ENCODE data around the gene CYP3A4. TPM values are rescaled to one million over a fixed set of nuclear protein-coding genes. Genes with fewer than 3 reads are reported as not detected.
A peak's percentile ranks its signal among the peaks of the same experiment; 100 is the strongest.

Gene CYP3A4
- total and polyA plus RNA-seq, 9 of the 15 experiments (the other 6 are each of a cell fraction or from before 2014, with no cell fraction given) = 0.07 to 0.08 TPM; not detected in 7

DNA sequence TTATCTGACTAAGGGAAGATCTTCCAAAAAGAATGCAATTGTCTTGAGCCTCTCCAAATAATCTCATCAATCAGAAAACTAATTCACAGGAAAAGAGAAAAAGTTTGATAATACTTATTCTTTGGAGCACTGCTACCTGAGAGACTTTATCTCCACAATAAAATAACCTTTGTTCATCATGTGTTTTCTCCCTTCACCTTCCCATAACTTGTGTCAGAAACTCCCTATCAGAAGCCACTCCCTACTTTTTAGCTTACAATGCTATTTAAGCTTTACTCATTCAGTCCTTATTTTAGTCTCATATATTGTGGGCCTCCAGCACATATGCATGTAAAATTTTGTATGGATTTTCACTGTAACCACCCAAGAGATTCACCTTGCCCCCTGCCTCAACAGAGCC lies 44.8 kb upstream of the CYP3A4 start:
- no peak for DNase-seq (ENCODE audit: extremely low read depth in 1 of 4, low spot score in 3 of 4)
- H3K27ac ChIP-seq (ENCODE audit: extremely low read depth, low read depth, low read length) = no peak overlapping the region
- POLR2A ChIA-PET = interaction anchor here (1.0 kb wide), 1 partner anchor 10 kb away, joined by 3 read pairs; no protein-coding TSS in a partner anchor

DNA sequence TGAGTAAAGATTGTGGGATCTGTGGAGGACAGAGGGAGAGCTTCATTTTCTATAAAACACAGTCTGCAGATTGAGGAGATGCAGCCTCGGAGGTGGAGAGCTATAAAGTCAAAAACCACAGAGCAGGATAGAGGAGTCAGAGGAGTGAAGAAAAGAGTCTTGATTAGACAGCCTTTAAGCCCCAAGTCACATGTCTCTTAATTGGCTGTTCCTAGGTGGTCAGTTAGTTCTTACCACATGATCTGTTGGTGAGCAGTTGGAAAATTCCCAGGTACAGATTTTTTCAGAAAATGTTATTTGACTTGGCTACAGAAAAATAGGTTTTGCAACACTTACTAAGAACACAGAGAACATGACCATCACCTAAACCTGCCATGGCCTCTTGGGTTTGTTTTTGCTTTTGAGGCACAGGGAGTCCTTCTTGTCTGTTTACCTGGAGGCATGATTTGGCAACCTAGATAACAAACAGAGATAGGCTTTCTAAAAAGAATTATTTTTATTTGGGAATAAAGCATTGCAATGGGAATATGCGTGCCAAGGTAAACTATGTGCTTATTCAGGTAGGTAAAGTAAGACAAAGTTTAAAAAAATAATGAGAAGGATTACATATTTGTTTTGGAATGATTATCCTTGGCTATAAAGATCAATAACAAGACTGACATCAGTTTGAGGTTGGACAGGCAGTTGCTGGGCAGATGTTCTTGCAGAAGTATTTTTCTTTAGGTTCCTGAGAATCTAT lies 43.2 kb upstream of the CYP3A4 start:
- H3K4me2 ChIP-seq (ENCODE audit: insufficient read depth, low read length) = no peak overlapping the region
- DNase-seq (ENCODE audit: extremely low read depth in 1 of 4, low spot score in 3 of 4) (no peak), ATAC-seq (no peak), FAIRE-seq (peak; percentile 15)
- TF ChIP-seq, protein P1, sequence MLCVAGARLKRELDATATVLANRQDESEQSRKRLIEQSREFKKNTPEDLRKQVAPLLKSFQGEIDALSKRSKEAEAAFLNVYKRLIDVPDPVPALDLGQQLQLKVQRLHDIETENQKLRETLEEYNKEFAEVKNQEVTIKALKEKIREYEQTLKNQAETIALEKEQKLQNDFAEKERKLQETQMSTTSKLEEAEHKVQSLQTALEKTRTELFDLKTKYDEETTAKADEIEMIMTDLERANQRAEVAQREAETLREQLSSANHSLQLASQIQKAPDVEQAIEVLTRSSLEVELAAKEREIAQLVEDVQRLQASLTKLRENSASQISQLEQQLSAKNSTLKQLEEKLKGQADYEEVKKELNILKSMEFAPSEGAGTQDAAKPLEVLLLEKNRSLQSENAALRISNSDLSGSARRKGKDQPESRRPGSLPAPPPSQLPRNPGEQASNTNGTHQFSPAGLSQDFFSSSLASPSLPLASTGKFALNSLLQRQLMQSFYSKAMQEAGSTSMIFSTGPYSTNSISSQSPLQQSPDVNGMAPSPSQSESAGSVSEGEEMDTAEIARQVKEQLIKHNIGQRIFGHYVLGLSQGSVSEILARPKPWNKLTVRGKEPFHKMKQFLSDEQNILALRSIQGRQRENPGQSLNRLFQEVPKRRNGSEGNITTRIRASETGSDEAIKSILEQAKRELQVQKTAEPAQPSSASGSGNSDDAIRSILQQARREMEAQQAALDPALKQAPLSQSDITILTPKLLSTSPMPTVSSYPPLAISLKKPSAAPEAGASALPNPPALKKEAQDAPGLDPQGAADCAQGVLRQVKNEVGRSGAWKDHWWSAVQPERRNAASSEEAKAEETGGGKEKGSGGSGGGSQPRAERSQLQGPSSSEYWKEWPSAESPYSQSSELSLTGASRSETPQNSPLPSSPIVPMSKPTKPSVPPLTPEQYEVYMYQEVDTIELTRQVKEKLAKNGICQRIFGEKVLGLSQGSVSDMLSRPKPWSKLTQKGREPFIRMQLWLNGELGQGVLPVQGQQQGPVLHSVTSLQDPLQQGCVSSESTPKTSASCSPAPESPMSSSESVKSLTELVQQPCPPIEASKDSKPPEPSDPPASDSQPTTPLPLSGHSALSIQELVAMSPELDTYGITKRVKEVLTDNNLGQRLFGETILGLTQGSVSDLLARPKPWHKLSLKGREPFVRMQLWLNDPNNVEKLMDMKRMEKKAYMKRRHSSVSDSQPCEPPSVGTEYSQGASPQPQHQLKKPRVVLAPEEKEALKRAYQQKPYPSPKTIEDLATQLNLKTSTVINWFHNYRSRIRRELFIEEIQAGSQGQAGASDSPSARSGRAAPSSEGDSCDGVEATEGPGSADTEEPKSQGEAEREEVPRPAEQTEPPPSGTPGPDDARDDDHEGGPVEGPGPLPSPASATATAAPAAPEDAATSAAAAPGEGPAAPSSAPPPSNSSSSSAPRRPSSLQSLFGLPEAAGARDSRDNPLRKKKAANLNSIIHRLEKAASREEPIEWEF (CRISPR knock-in tag; IDR thresholded peaks at IDR 0.05) = no peak
- TF ChIP-seq RB1 (IDR thresholded peaks at IDR 0.05; ENCODE audit: low read depth) (no peak), SMAD3 (CRISPR knock-in tag; conservative IDR thresholded peaks at IDR 0.05) (no peak), ZNF24 (IDR thresholded peaks at IDR 0.05) (no peak), GABPB2 (CRISPR knock-in tag; conservative IDR thresholded peaks at IDR 0.05) (no peak)
- TF ChIP-seq, protein P2, sequence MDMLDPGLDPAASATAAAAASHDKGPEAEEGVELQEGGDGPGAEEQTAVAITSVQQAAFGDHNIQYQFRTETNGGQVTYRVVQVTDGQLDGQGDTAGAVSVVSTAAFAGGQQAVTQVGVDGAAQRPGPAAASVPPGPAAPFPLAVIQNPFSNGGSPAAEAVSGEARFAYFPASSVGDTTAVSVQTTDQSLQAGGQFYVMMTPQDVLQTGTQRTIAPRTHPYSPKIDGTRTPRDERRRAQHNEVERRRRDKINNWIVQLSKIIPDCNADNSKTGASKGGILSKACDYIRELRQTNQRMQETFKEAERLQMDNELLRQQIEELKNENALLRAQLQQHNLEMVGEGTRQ (CRISPR knock-in tag; IDR thresholded peaks at IDR 0.05) = 0 out of 2 replicates have a peak, but pooled peaks have one; percentile 15
- POLR2A ChIA-PET = interaction anchor here (0.6 to 1.0 kb wide), 3 partner anchors 8 to 21 kb away, joined by 3 read pairs; no protein-coding TSS in a partner anchor
- no peaks in the 10 kb centered on the region for H3K36me3 ChIP-seq (ENCODE audit: control insufficient read depth, insufficient read depth, low read length)
- BruUV-seq (replicated peaks) = no TSS peak
- H4K20me1 ChIP-seq (replicated peaks; ENCODE audit: control insufficient read depth, insufficient read depth, low read length) = no peaks in the 10 kb centered on the region
- 45% methylated on average over 2 of the region's 2 CpGs for WGBS (ENCODE audit: insufficient coverage, low coverage, missing lambda C conversion rate)
- 0 out of 2 replicates have a peak overlapping the region, but pooled peaks have one; percentile 5 for H2AFZ ChIP-seq (ENCODE audit: low read depth, low read length)
- in situ Hi-C loops (cut with MboI) (no loop called here), intact Hi-C loops (cut with micrococcal nuclease) (no loop called here)
- peaks cover 4 to 26% of the 10 kb centered on the region in 2 experiments; a peak in 4 of 5 replicates for H3K4me1 ChIP-seq (replicated peaks in 1 of 2; ENCODE audit: control insufficient read depth in 2 of 2, insufficient read depth in 2 of 2, low read length in 2 of 2)
- no peaks in the 10 kb centered on the region for H3K27me3 ChIP-seq (ENCODE audit: control insufficient read depth in 2 of 2, insufficient read depth in 2 of 2, low read length in 2 of 2)
- H3K9me1 ChIP-seq (ENCODE audit: control insufficient read depth, insufficient read depth, low read length) = no peaks in the 10 kb centered on the region
- CTCF ChIA-PET (ENCODE audit: low intra/inter-chr PET ratio) = no interaction called here
- H3K27ac ChIP-seq (ENCODE audit: extremely low read depth, low read depth, low read length) = no peak overlapping the region
- no peak overlapping the region for H3K9ac ChIP-seq (ENCODE audit: insufficient read depth in 1 of 2, low read depth in 2 of 2, low read length in 2 of 2)
- no peak overlapping the region for H3K4me3 ChIP-seq
- H3K9me3 ChIP-seq (replicated peaks; ENCODE audit: control insufficient read depth, insufficient read depth, low read depth, low read length) = no peaks in the 10 kb centered on the region
- no peaks in the 10 kb centered on the region for H3K79me2 ChIP-seq (ENCODE audit: control insufficient read depth, insufficient read depth, low read length)

More for the DNA sequence above, 44.8 kb upstream of the CYP3A4 start:
- CTCF ChIA-PET (ENCODE audit: low intra/inter-chr PET ratio) = no interaction called here
- intact Hi-C loops (cut with micrococcal nuclease) (no loop called here), in situ Hi-C loops (cut with MboI) (no loop called here)
- Histone ChIP-seq H3K36me3 (ENCODE audit: control insufficient read depth, insufficient read depth, low read length) (no peaks in the 10 kb centered on the region), H3K4me3 (no peak overlapping the region), H2AFZ (ENCODE audit: low read depth, low read length) (no peak overlapping the region), H3K4me1 (replicated peaks in 1 of 2; ENCODE audit: control insufficient read depth in 2 of 2, insufficient read depth in 2 of 2, low read length in 2 of 2) (peaks cover 0 to 37% of the 10 kb centered on the region in 2 experiments; a peak in 4 of 5 replicates), H3K9ac (ENCODE audit: insufficient read depth in 1 of 2, low read depth in 2 of 2, low read length in 2 of 2) (no peak overlapping the region), H4K20me1 (replicated peaks; ENCODE audit: control insufficient read depth, insufficient read depth, low read length) (no peaks in the 10 kb centered on the region), H3K27me3 (ENCODE audit: control insufficient read depth in 2 of 2, insufficient read depth in 2 of 2, low read length in 2 of 2) (no peaks in the 10 kb centered on the region), H3K9me3 (replicated peaks; ENCODE audit: control insufficient read depth, insufficient read depth, low read depth, low read length) (no peaks in the 10 kb centered on the region), H3K9me1 (ENCODE audit: control insufficient read depth, insufficient read depth, low read length) (no peaks in the 10 kb centered on the region), H3K79me2 (ENCODE audit: control insufficient read depth, insufficient read depth, low read length) (no peaks in the 10 kb centered on the region), H3K4me2 (ENCODE audit: insufficient read depth, low read length) (no peak overlapping the region)
- peak; percentile 51 for FAIRE-seq
- TF ChIP-seq ZNF224 (CRISPR knock-in tag; IDR thresholded peaks at IDR 0.05) (no peak), ZNF316 (IDR thresholded peaks at IDR 0.05) (peak; percentile 65), RCOR1 (IDR thresholded peaks at IDR 0.05; ENCODE audit: borderline replicate concordance in 1 of 2, low read depth in 2 of 2, low read length in 2 of 2) (0 out of 4 replicates have a peak, but pooled peaks of 1 of the 2 experiments have one; percentile 9), C11orf30 (IDR thresholded peaks at IDR 0.05; ENCODE audit: low read depth) (peak; percentile 48; the same call in 1 of the 2 replicates), ZNF551 (CRISPR knock-in tag; IDR thresholded peaks at IDR 0.05) (no peak), ZNF354B (CRISPR knock-in tag; IDR thresholded peaks at IDR 0.05) (no peak), ZNF507 (tag; conservative IDR thresholded peaks at IDR 0.05) (no peak), DPF2 (IDR thresholded peaks at IDR 0.05) (0 out of 2 replicates have a peak, but pooled peaks have one; percentile 17), CBFA2T3 (IDR thresholded peaks at IDR 0.05) (0 out of 2 replicates have a peak, but pooled peaks have one; percentile 2), FOXP1 (CRISPR knock-in tag; IDR thresholded peaks at IDR 0.05) (no peak)
- no peak for ATAC-seq
- BruUV-seq (replicated peaks) = no TSS peak

All from K562 (cell line).